Astrocyte (in vitro differentiated cells and primary cell): ENCODE results near the gene FHL2. TPM values are rescaled to one million over a fixed set of nuclear protein-coding genes. Genes with fewer than 3 reads are reported as not detected.

ENCODE experiments used
- DNase-seq: peaks from one replicate; pipeline ENCODE4 v3.0.0-alpha.2; 2010; ENCODE audit warnings: low read depth
- FAIRE-seq: peaks from 2 replicates; lab custom pipeline; 2011; peaks lifted over from hg19 to GRCh38; lab: Jason Lieb, UNC
- H2AFZ ChIP-seq: 2 replicates; pipeline ENCODE4 v1.6.0; 2012; ENCODE audit warnings: low read depth, low read length, inconsistent platforms
- H3K27ac ChIP-seq: 2 replicates; pipeline ENCODE4 v1.5.1; 2011; ENCODE audit warnings: low read depth, low read length, inconsistent platforms
- H3K27me3 ChIP-seq: 2 replicates; pipeline ENCODE4 v1.6.0; 2011; ENCODE audit warnings: low read length, inconsistent platforms; ENCODE audit not compliant: insufficient read depth
- H3K36me3 ChIP-seq: 2 replicates; pipeline ENCODE4 v1.5.1; 2011; ENCODE audit warnings: low read length, inconsistent platforms; ENCODE audit not compliant: insufficient read depth
- H3K4me1 ChIP-seq: 2 replicates; pipeline ENCODE4 v1.5.1; 2011; ENCODE audit warnings: low read length, inconsistent platforms; ENCODE audit not compliant: insufficient read depth
- H3K4me2 ChIP-seq: 2 replicates; pipeline ENCODE4 v1.6.0; 2012; ENCODE audit warnings: low read length, inconsistent platforms
- H3K4me3 ChIP-seq: 2 replicates; pipeline ENCODE4 v1.5.1; 2011; ENCODE audit warnings: low read depth, mild to moderate bottlenecking, low read length, inconsistent platforms; ENCODE audit not compliant: insufficient read depth
- H3K79me2 ChIP-seq: 2 replicates; pipeline ENCODE4 v1.6.0; 2012; ENCODE audit warnings: mild to moderate bottlenecking, low read length, inconsistent platforms; ENCODE audit not compliant: insufficient read depth
- H3K9ac ChIP-seq: 2 replicates; pipeline ENCODE4 v1.6.0; 2012; ENCODE audit warnings: mild to moderate bottlenecking, low read length, inconsistent platforms
- H3K9me3 ChIP-seq: 2 replicates; pipeline ENCODE4 v1.5.1; 2012; ENCODE audit warnings: low read depth, mild to moderate bottlenecking, low read length, inconsistent platforms; ENCODE audit not compliant: insufficient read depth
- H4K20me1 ChIP-seq: 2 replicates; pipeline ENCODE4 v1.6.0; 2012; ENCODE audit warnings: low read length, inconsistent platforms; ENCODE audit not compliant: insufficient read depth
- H3K27ac Mint-ChIP-seq: one replicate; pipeline ENCODE4 v1.8.0; 2021; ENCODE audit warnings: mild to moderate bottlenecking, mixed read lengths; ENCODE audit not compliant: unreplicated experiment
- H3K27me3 Mint-ChIP-seq: one replicate; pipeline ENCODE4 v1.8.0; 2021; ENCODE audit warnings: low read depth, mixed read lengths; ENCODE audit not compliant: unreplicated experiment
- H3K36me3 Mint-ChIP-seq: one replicate; pipeline ENCODE4 v1.8.0; 2021; ENCODE audit warnings: low read depth, mixed read lengths; ENCODE audit not compliant: unreplicated experiment
- H3K4me1 Mint-ChIP-seq: one replicate; pipeline ENCODE4 v1.8.0; 2021; ENCODE audit warnings: low read depth, mixed read lengths; ENCODE audit not compliant: unreplicated experiment
- H3K4me3 Mint-ChIP-seq: one replicate; pipeline ENCODE4 v1.8.0; 2021; ENCODE audit warnings: mild to moderate bottlenecking, moderate library complexity, mixed read lengths; ENCODE audit not compliant: unreplicated experiment
- H3K9me3 Mint-ChIP-seq: one replicate; pipeline ENCODE4 v1.8.0; 2021; ENCODE audit warnings: mild to moderate bottlenecking, mixed read lengths; ENCODE audit not compliant: unreplicated experiment
- EZH2 ChIP-seq: IDR thresholded peaks from 2 replicates; pipeline ENCODE4 v1.6.1; 2012; ENCODE audit warnings: mild to moderate bottlenecking, low read length, inconsistent platforms; ENCODE audit not compliant: insufficient read depth
- total RNA-seq: library from RNA; stranded (reverse); gene quantifications from 2 replicates; pipeline ENCODE4 v1.2.1, GENCODE V29; 2021
- TF ChIP-seq, protein P1 (sequence below): IDR thresholded peaks from 2 replicates; pipeline ENCODE4 v1.5.1; 2011; ENCODE audit warnings: low read depth, mild to moderate bottlenecking, inconsistent platforms, low read length, moderate library complexity; ENCODE audit not compliant: insufficient read depth

FHL2 gene
- total RNA-seq, 1 donor from 2014 or later, result 104 TPM

DNA sequence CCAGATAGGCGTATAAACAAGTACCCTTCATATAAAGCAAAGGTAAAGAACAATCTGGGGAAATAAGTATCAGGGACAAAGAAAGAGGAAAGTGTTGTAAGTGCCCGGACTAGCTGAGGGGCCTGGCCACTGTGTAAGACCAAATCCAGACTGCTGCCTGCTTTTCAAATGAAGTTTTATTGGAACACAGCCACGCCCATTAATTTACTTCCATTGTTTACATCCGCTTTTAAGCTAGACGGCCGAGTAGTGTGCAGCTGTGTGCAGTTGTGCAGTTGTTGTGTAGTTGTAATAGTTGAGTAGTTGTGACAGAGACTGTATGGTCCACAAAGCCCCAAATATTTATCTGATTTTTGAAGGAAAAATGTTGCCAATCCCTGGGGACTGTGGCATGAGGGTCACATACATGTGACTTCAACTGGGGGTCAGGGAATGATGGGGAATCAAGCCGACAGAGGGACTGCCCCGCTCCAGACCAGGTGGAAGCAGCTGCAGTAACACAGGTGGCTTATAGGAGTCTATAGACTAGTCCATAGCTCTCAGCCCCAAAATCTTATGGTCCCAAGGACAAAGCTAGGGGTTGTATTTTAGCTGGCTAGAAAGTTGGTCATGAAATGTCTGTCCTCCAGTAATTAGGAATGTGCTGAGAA is 30.0 kb downstream of the FHL2 start:
- Histone ChIP-seq H3K36me3 (peaks cover 80% of the 10 kb centered on the region), H3K9ac (no peak overlapping the region), H3K4me1 (peaks cover 23% of the 10 kb centered on the region), H2AFZ (no peak overlapping the region), H3K4me2 (no peak overlapping the region), H3K27me3 (no peaks in the 10 kb centered on the region), H3K27ac (no peak overlapping the region), H3K79me2 (peaks cover 69% of the 10 kb centered on the region), H4K20me1 (peaks cover 96% of the 10 kb centered on the region), H3K4me3 (no peak overlapping the region), H3K9me3 (no peaks in the 10 kb centered on the region)
- DNase-seq (no peak), FAIRE-seq (no peak)
- no peak for TF ChIP-seq EZH2
- TF ChIP-seq, protein P1, sequence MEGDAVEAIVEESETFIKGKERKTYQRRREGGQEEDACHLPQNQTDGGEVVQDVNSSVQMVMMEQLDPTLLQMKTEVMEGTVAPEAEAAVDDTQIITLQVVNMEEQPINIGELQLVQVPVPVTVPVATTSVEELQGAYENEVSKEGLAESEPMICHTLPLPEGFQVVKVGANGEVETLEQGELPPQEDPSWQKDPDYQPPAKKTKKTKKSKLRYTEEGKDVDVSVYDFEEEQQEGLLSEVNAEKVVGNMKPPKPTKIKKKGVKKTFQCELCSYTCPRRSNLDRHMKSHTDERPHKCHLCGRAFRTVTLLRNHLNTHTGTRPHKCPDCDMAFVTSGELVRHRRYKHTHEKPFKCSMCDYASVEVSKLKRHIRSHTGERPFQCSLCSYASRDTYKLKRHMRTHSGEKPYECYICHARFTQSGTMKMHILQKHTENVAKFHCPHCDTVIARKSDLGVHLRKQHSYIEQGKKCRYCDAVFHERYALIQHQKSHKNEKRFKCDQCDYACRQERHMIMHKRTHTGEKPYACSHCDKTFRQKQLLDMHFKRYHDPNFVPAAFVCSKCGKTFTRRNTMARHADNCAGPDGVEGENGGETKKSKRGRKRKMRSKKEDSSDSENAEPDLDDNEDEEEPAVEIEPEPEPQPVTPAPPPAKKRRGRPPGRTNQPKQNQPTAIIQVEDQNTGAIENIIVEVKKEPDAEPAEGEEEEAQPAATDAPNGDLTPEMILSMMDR, result no peak
- Mint-ChIP-seq H3K4me1 (peaks cover 13% of the 10 kb centered on the region), H3K9me3 (no peaks in the 10 kb centered on the region), H3K27ac (no peak overlapping the region), H3K36me3 (peaks cover 38% of the 10 kb centered on the region), H3K4me3 (no peak overlapping the region), H3K27me3 (no peaks in the 10 kb centered on the region)

DNA sequence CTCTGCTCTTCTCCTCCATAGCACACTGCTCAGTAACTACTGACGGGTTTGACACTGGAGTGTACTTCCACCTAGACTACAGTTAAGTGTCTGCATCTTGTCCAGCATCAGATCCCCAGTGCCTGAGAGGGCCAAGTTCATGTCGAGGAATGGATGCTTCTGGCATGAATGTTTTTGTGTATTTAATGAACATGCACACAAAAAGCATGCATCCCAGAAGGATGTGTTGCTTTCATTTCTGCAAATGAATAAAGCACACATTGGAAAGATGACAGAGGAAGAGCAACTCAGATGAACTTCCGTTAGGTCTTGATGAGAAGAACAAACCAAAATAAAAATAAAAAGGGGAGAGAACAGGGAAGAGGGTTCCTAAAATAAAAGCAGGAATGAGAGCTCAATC is 33.6 kb downstream of the FHL2 start:
- Mint-ChIP-seq H3K4me3 (no peak overlapping the region), H3K27me3 (no peaks in the 10 kb centered on the region), H3K9me3 (no peaks in the 10 kb centered on the region), H3K36me3 (peaks cover 37% of the 10 kb centered on the region), H3K4me1 (peaks cover 6% of the 10 kb centered on the region), H3K27ac (peak overlapping the region; percentile 71)
- Histone ChIP-seq H3K4me2 (no peak overlapping the region), H3K4me1 (peaks cover 4% of the 10 kb centered on the region), H3K4me3 (no peak overlapping the region), H3K27ac (no peak overlapping the region), H3K9ac (peak overlapping the region; percentile 25), H3K36me3 (peaks cover 83% of the 10 kb centered on the region), H2AFZ (no peak overlapping the region), H3K27me3 (no peaks in the 10 kb centered on the region), H3K79me2 (peaks cover 49% of the 10 kb centered on the region), H4K20me1 (peaks cover 95% of the 10 kb centered on the region), H3K9me3 (no peaks in the 10 kb centered on the region)
- TF ChIP-seq EZH2, result no peak
- TF ChIP-seq, protein P1, result no peak
- FAIRE-seq (no peak), DNase-seq (no peak)

DNA sequence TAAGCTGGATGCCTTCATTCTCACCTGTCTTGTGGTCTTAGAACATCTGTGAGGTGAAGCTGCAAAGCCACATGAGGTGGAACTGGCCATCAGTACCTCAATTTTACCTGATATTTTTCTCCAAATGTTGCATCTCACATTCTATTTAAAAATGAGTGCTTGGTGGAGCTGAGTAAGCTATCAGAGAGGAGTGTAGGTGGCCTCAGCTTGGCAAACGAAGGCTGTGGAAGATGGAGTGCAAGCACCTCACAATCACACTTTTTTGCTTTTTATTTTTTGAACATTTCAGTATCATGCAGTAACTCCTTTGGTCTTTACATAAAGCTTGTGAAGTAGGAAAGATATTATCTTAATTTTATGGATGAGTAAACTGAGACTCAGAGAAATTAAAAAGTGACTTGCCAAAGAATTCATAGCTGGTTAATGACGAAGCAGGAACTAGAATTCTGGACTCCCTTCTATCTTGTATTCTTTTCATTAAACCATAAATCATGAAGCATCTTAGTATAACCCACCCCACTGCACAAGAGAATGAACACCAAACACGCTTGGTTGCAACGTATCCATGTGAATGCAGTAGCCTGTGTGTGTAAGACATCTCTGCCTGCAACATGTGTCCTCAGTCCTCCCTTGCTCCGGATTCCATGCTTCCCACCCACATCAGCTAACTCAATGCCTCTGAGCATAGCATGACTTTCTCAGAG is 34.3 kb downstream of the FHL2 start:
- Mint-ChIP-seq H3K36me3 (peaks cover 35% of the 10 kb centered on the region), H3K27me3 (no peaks in the 10 kb centered on the region), H3K4me1 (peaks cover 3% of the 10 kb centered on the region), H3K4me3 (no peak overlapping the region), H3K9me3 (no peaks in the 10 kb centered on the region), H3K27ac (no peak overlapping the region)
- H3K79me2 ChIP-seq, result peaks cover 48% of the 10 kb centered on the region
- no peak overlapping the region for H3K27ac ChIP-seq
- H3K4me3 ChIP-seq, result no peak overlapping the region
- peak; percentile 55 for DNase-seq
- FAIRE-seq, result no peak
- TF ChIP-seq EZH2, result no peak
- TF ChIP-seq, protein P1, result no peak
- H4K20me1 ChIP-seq, result peaks cover 92% of the 10 kb centered on the region
- H3K36me3 ChIP-seq, result peaks cover 85% of the 10 kb centered on the region
- no peak overlapping the region for H3K4me2 ChIP-seq
- H3K9ac ChIP-seq, result peak overlapping the region; percentile 25
- no peaks in the 10 kb centered on the region for H3K27me3 ChIP-seq
- H3K9me3 ChIP-seq, result no peaks in the 10 kb centered on the region
- no peaks in the 10 kb centered on the region for H3K4me1 ChIP-seq
- no peak overlapping the region for H2AFZ ChIP-seq
